Measurements from ENCODE around the gene FOXK1.
A peak's percentile ranks its signal among the peaks of the same experiment; 100 is the strongest.
"Not testable (repeated sequence)": the region's sequence is repeated elsewhere in the genome, so short reads cannot be mapped to it uniquely, and the experiment has no call there.

Gene FOXK1

DNA sequence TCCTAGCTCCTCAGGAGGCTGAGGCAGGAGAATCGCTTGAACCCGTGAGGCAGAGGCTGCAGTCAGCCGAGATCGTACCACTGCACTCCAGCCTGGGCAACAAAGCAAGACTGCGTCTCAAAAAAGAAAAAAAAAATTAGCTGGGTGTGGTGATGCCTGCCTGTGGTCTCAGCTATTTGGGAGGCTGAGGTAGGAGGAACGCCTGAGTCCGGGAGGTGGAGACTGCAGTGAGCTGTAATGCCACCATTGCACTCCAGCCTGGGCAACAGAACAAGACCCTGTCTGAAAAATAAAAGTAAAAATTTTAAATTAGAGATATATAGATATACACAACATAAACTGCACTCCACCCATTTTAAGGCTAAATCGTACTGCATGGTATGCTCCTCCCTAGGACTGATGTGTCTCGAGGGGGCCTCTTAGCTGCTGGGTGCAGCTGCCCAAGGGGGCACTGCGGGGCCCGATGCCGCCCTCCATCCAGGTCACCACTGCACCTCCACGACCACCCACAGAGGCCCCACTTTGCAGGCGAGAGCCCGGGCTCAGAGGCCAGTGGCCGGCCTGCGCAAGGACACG, 40.9 kb upstream of the FOXK1 start:
- TF ChIP-seq, protein P1, sequence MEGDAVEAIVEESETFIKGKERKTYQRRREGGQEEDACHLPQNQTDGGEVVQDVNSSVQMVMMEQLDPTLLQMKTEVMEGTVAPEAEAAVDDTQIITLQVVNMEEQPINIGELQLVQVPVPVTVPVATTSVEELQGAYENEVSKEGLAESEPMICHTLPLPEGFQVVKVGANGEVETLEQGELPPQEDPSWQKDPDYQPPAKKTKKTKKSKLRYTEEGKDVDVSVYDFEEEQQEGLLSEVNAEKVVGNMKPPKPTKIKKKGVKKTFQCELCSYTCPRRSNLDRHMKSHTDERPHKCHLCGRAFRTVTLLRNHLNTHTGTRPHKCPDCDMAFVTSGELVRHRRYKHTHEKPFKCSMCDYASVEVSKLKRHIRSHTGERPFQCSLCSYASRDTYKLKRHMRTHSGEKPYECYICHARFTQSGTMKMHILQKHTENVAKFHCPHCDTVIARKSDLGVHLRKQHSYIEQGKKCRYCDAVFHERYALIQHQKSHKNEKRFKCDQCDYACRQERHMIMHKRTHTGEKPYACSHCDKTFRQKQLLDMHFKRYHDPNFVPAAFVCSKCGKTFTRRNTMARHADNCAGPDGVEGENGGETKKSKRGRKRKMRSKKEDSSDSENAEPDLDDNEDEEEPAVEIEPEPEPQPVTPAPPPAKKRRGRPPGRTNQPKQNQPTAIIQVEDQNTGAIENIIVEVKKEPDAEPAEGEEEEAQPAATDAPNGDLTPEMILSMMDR (IDR thresholded peaks at IDR 0.05; ENCODE audit: poor library complexity, severe bottlenecking), result no peak
- Histone ChIP-seq H3K4me1 (ENCODE audit: insufficient read depth, poor library complexity, severe bottlenecking) (no peaks in the 10 kb centered on the region), H3K4me3 (ENCODE audit: severe bottlenecking) (peak overlapping the region; percentile 54), H3K27me3 (ENCODE audit: insufficient read depth, poor library complexity, severe bottlenecking) (no peaks in the 10 kb centered on the region), H3K9me3 (ENCODE audit: severe bottlenecking) (no peaks in the 10 kb centered on the region), H3K27ac (ENCODE audit: poor library complexity, severe bottlenecking) (peak overlapping the region; percentile 64), H3K36me3 (ENCODE audit: low read depth) (no peaks in the 10 kb centered on the region)
- no peak for DNase-seq (ENCODE audit: low spot score)
- peak; percentile 48 for ATAC-seq (ENCODE audit: low read depth)

DNA sequence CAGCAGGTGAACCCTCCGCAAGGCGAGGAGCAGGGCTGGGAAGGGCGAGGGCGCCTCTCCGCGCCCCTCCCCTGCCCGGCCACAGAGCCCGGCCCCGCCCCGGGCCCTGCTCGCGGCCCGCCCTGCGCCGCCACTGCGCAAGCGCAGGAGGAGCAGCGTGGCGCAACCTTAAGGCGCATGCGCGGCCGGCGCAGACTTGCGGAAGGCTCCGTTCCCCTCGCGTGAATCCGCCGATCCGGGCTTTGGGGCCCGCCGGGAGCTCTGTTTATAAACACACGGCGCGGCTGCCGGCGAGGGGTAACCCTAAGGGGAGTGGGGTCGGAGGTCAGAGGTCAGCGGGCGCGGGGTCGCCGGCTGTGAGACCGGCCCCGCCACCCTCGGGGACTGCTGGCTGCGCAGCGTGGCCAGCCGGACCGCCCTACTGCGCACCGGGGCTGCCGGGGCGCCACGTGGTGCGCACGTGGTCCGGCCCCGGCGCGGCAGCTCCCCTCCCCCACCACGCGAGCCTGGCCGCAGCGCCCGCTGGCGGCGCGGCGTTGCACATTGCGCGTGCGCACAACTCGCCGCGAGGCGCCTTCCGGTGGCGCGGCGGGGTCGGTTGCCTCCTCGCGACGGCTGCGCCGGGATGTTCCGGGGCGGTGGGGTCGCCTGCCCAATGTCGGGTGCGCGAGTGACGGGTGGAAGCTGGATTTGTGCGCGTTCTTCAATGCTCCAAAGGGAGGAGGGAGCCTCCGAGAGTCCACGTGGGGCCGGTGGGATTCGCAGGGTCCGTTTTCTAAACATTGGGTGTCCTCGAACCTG, 40.2 kb upstream of the FOXK1 start:
- ATAC-seq (ENCODE audit: low read depth), result peak; percentile 89
- peak overlapping the region; percentile 64 for H3K27ac ChIP-seq (ENCODE audit: poor library complexity, severe bottlenecking)

DNA sequence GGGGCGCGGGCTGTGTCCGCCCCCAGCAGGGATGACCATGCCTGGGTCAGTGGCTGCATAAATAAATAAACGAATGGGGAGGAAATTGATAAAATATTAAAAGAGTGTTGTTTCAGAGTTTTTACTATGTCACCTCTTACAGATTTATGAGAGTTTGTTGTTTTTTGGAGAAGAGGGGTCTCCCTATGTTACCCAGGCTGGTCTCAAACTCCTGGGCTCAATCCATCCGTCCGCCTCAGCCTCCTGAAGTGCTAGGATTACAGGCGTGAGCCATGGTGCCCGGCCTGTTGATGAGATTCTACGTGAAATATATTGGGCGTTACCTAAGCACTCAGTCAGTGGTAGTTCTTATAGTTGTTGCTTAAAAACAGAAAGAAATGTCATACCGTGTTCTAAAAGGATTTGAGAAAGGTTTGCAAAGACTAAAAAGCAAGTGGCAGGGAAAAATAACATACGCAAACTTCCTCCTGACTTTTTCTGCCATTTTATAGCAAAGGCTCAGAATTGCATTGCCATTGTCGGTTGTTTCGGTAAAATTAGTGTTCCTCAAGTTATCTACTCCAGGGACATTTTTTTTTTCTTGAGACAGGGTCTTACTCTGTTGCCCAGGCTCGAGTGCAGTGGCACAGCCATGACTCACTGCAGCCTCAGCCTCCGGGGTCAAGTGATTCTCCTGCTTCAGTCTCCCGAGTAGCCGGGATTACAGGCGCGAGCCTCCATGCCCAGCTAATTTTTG, 39.5 kb upstream of the FOXK1 start:
- Histone ChIP-seq H3K9me3 (ENCODE audit: severe bottlenecking) (no peaks in the 10 kb centered on the region), H3K27me3 (ENCODE audit: insufficient read depth, poor library complexity, severe bottlenecking) (no peaks in the 10 kb centered on the region), H3K36me3 (ENCODE audit: low read depth) (no peaks in the 10 kb centered on the region), H3K4me3 (ENCODE audit: severe bottlenecking) (peak overlapping the region; percentile 54), H3K27ac (ENCODE audit: poor library complexity, severe bottlenecking) (peak overlapping the region; percentile 64), H3K4me1 (ENCODE audit: insufficient read depth, poor library complexity, severe bottlenecking) (no peaks in the 10 kb centered on the region)
- ATAC-seq (ENCODE audit: low read depth) (no peak), DNase-seq (ENCODE audit: low spot score) (no peak)
- TF ChIP-seq, protein P1 (IDR thresholded peaks at IDR 0.05; ENCODE audit: poor library complexity, severe bottlenecking), result no peak

More for the DNA sequence above, 40.2 kb upstream of the FOXK1 start:
- peak overlapping the region; percentile 54 for H3K4me3 ChIP-seq (ENCODE audit: severe bottlenecking)
- H3K9me3 ChIP-seq (ENCODE audit: severe bottlenecking), result no peaks in the 10 kb centered on the region
- peak; percentile 86 for DNase-seq (ENCODE audit: low spot score)
- TF ChIP-seq, protein P1 (IDR thresholded peaks at IDR 0.05; ENCODE audit: poor library complexity, severe bottlenecking), result peak; percentile 81
- no peaks in the 10 kb centered on the region for H3K36me3 ChIP-seq (ENCODE audit: low read depth)
- H3K4me1 ChIP-seq (ENCODE audit: insufficient read depth, poor library complexity, severe bottlenecking), result no peaks in the 10 kb centered on the region
- no peaks in the 10 kb centered on the region for H3K27me3 ChIP-seq (ENCODE audit: insufficient read depth, poor library complexity, severe bottlenecking)

DNA sequence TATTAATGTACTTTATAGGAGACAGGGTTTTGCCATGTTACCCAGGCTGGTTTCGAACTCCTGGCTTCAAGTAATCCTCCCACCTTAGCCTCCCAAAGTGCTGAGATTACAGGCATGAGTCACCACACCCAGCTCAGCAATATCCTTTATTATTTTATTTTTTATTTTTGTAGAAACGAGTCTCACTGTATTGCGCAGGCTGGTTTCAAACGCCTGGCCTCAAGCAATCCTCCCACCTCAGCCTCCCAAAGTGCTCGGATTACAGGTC, 39.0 kb upstream of the FOXK1 start:
- not testable (repeated sequence) for H3K4me3 ChIP-seq (ENCODE audit: severe bottlenecking); H3K36me3 ChIP-seq (ENCODE audit: low read depth); H3K27ac ChIP-seq (ENCODE audit: poor library complexity, severe bottlenecking); ATAC-seq (ENCODE audit: low read depth); H3K9me3 ChIP-seq (ENCODE audit: severe bottlenecking); DNase-seq (ENCODE audit: low spot score); H3K4me1 ChIP-seq (ENCODE audit: insufficient read depth, poor library complexity, severe bottlenecking); H3K27me3 ChIP-seq (ENCODE audit: insufficient read depth, poor library complexity, severe bottlenecking)

DNA sequence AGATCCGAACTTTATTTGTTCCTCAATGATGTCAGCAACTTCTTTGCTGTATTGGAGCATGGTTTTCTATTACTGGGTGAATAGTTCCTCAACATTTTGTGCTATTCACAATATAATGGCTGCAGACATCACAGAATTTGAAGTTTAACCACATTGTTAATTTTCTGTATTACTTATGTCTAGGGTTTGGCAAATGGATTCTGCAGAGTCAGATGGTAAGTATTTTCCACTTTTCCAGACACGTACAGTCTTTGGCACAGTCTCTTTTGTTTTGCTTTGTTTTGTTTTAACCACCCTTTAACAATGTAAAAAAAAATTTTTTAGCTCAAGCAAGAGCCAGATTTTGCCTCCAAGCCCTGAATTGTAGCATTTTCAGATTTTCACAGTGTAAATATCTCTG, 36.8 kb upstream of the FOXK1 start:
- TF ChIP-seq, protein P1 (IDR thresholded peaks at IDR 0.05; ENCODE audit: poor library complexity, severe bottlenecking), result no peak
- Histone ChIP-seq H3K4me3 (ENCODE audit: severe bottlenecking) (no peak overlapping the region), H3K9me3 (ENCODE audit: severe bottlenecking) (no peaks in the 10 kb centered on the region), H3K4me1 (ENCODE audit: insufficient read depth, poor library complexity, severe bottlenecking) (no peaks in the 10 kb centered on the region), H3K27ac (ENCODE audit: poor library complexity, severe bottlenecking) (no peak overlapping the region), H3K36me3 (ENCODE audit: low read depth) (no peaks in the 10 kb centered on the region), H3K27me3 (ENCODE audit: insufficient read depth, poor library complexity, severe bottlenecking) (no peaks in the 10 kb centered on the region)
- ATAC-seq (ENCODE audit: low read depth) (no peak), DNase-seq (ENCODE audit: low spot score) (no peak)
